Smooth muscle cell (in vitro differentiated cells): ENCODE measurements around the gene PNRC2. TPM values are rescaled to one million over a fixed set of nuclear protein-coding genes. Genes with fewer than 3 reads are reported as not detected.

Source experiments
- DNase-seq: peaks from one replicate; lab custom pipeline; 2025; ENCODE audit not compliant: unreplicated experiment; lab: John Stamatoyannopoulos, UW
- H2AFZ ChIP-seq: fragments of 200-600 bp; sonication (generic); 2 replicates; pipeline ENCODE4 v1.6.0; 2016; ENCODE audit warnings: antibody characterized with exemption, low read depth, mild to moderate bottlenecking
- H3F3A ChIP-seq: fragments of 200-600 bp; sonication (generic); 2 replicates; pipeline ENCODE4 v1.6.0; 2017; ENCODE audit warnings: antibody characterized with exemption, low read depth
- H3K27ac ChIP-seq: fragments of 200-600 bp; sonication (generic); 2 replicates; pipeline ENCODE4 v1.5.1; 2016; ENCODE audit warnings: low read depth, mild to moderate bottlenecking
- H3K27me3 ChIP-seq: fragments of 200-600 bp; sonication (generic); 2 replicates; pipeline ENCODE4 v1.6.1; 2016; ENCODE audit warnings: low read depth, mild to moderate bottlenecking
- H3K36me3 ChIP-seq: fragments of 200-600 bp; sonication (generic); 2 replicates; pipeline ENCODE4 v1.5.1; 2016; ENCODE audit warnings: low read depth
- H3K4me1 ChIP-seq: fragments of 200-600 bp; sonication (generic); 2 replicates; pipeline ENCODE4 v1.5.1; 2016; ENCODE audit warnings: low read depth
- H3K4me2 ChIP-seq: fragments of 200-600 bp; sonication (generic); 2 replicates; pipeline ENCODE4 v1.6.0; 2016; ENCODE audit warnings: mild to moderate bottlenecking
- H3K4me3 ChIP-seq: fragments of 200-600 bp; sonication (generic); 2 replicates; pipeline ENCODE4 v1.5.1; 2016; ENCODE audit warnings: mild to moderate bottlenecking
- H3K79me2 ChIP-seq: fragments of 200-600 bp; sonication (generic); 2 replicates; pipeline ENCODE4 v1.6.0; 2016; ENCODE audit warnings: low read depth, mild to moderate bottlenecking
- H3K9ac ChIP-seq: fragments of 200-600 bp; sonication (generic); 2 replicates; pipeline ENCODE4 v1.6.0; 2016; ENCODE audit warnings: low read depth
- H3K9me3 ChIP-seq: fragments of 200-600 bp; sonication (generic); replicated peaks from 2 replicates; pipeline ENCODE4 v1.5.1; 2016; ENCODE audit warnings: low read depth
- H4K20me1 ChIP-seq: fragments of 200-600 bp; sonication (generic); 2 replicates; pipeline ENCODE4 v1.6.0; 2016; ENCODE audit warnings: low read depth
- CTCF ChIP-seq: fragments of 200-600 bp; sonication (generic); IDR thresholded peaks from 2 replicates; pipeline ENCODE4 v1.5.1; 2017; ENCODE audit warnings: borderline replicate concordance, mild to moderate bottlenecking, antibody characterized with exemption; ENCODE audit not compliant: insufficient read depth, poor library complexity, severe bottlenecking
- WGBS: methylation state at CpG from one replicate; pipeline ENCODE4 v1.1.7; 2016; ENCODE audit warnings: low lambda C conversion rate; 5-methylcytosine and 5-hydroxymethylcytosine counted together
- polyA plus RNA-seq: library from polyadenylated mRNA; unstranded; fragments of >200 nt; fragmentation: Nextera tagmentation; extraction: Ambion mirVana; gene quantifications from 2 replicates; pipeline ENCODE4 v1.2.1, GENCODE V29; 2016
- total RNA-seq: library from RNA; depleted of rRNA; stranded (reverse); fragments of >200 nt; gene quantifications from 2 replicates; pipeline ENCODE4 v1.2.3, GENCODE V29; 2014

Gene PNRC2
- total and polyA plus RNA-seq, 2 experiments from 2014 or later: 53.3 to 77.8 TPM

- no peak for TF ChIP-seq CTCF
- Histone ChIP-seq H3K27me3 (no peaks in the 10 kb centered on the region), H3K27ac (no peak overlapping the region), H3K4me3 (no peak overlapping the region), H3K9me3 (no peaks in the 10 kb centered on the region), H3K4me1 (no peaks in the 10 kb centered on the region), H2AFZ (no peak overlapping the region), H3F3A (no peaks in the 10 kb centered on the region), H3K4me2 (no peak overlapping the region), H3K79me2 (no peaks in the 10 kb centered on the region), H4K20me1 (no peaks in the 10 kb centered on the region), H3K9ac (no peak overlapping the region), H3K36me3 (no peaks in the 10 kb centered on the region)
- no peak for DNase-seq
- 91% methylated on average over 11 of the region's 11 CpGs for WGBS
These were observed 35.0 kb upstream of the PNRC2 start for GRCh38 chr1:23924601-23925000.

GRCh38 chr1:23925279-23925678 is 34.3 kb upstream of the PNRC2 start:
- TF ChIP-seq CTCF: no peak
- H3K9me3 ChIP-seq: no peaks in the 10 kb centered on the region
- no peak overlapping the region for H3K27ac ChIP-seq
- H3F3A ChIP-seq: no peaks in the 10 kb centered on the region
- H3K4me3 ChIP-seq: no peak overlapping the region
- H4K20me1 ChIP-seq: no peaks in the 10 kb centered on the region
- no peaks in the 10 kb centered on the region for H3K27me3 ChIP-seq
- 89% methylated on average over 3 of the region's 3 CpGs for WGBS
- no peaks in the 10 kb centered on the region for H3K4me1 ChIP-seq
- H3K4me2 ChIP-seq: no peak overlapping the region
- H3K9ac ChIP-seq: no peak overlapping the region
- H2AFZ ChIP-seq: no peak overlapping the region
- DNase-seq: no peak
- no peaks in the 10 kb centered on the region for H3K36me3 ChIP-seq
- no peaks in the 10 kb centered on the region for H3K79me2 ChIP-seq

GRCh38 chr1:23927097-23927496 is 32.5 kb upstream of the PNRC2 start:
- Histone ChIP-seq H2AFZ (no peak overlapping the region), H3K9me3 (no peaks in the 10 kb centered on the region), H3K27me3 (no peaks in the 10 kb centered on the region), H3K36me3 (no peaks in the 10 kb centered on the region), H3F3A (peaks cover 3% of the 10 kb centered on the region), H3K4me3 (no peak overlapping the region), H3K79me2 (no peaks in the 10 kb centered on the region), H4K20me1 (no peaks in the 10 kb centered on the region), H3K27ac (no peak overlapping the region), H3K4me2 (no peak overlapping the region), H3K4me1 (no peaks in the 10 kb centered on the region), H3K9ac (no peak overlapping the region)
- no peak for TF ChIP-seq CTCF
- 100% methylated on average over 1 of the region's 1 CpG for WGBS
- no peak for DNase-seq

GRCh38 chr1:23928789-23929188 is 30.8 kb upstream of the PNRC2 start:
- no peak for DNase-seq
- Histone ChIP-seq H3K27me3 (no peaks in the 10 kb centered on the region), H3K4me2 (no peak overlapping the region), H3F3A (peaks cover 3% of the 10 kb centered on the region), H4K20me1 (no peaks in the 10 kb centered on the region), H3K27ac (no peak overlapping the region), H3K79me2 (no peaks in the 10 kb centered on the region), H3K4me3 (no peak overlapping the region), H3K9ac (no peak overlapping the region), H3K4me1 (no peaks in the 10 kb centered on the region), H3K36me3 (no peaks in the 10 kb centered on the region), H2AFZ (no peak overlapping the region), H3K9me3 (no peaks in the 10 kb centered on the region)
- no peak for TF ChIP-seq CTCF
- WGBS: 89% methylated on average over 4 of the region's 4 CpGs
